Measurements from ENCODE around the gene KBTBD4.

Gene KBTBD4

DNA sequence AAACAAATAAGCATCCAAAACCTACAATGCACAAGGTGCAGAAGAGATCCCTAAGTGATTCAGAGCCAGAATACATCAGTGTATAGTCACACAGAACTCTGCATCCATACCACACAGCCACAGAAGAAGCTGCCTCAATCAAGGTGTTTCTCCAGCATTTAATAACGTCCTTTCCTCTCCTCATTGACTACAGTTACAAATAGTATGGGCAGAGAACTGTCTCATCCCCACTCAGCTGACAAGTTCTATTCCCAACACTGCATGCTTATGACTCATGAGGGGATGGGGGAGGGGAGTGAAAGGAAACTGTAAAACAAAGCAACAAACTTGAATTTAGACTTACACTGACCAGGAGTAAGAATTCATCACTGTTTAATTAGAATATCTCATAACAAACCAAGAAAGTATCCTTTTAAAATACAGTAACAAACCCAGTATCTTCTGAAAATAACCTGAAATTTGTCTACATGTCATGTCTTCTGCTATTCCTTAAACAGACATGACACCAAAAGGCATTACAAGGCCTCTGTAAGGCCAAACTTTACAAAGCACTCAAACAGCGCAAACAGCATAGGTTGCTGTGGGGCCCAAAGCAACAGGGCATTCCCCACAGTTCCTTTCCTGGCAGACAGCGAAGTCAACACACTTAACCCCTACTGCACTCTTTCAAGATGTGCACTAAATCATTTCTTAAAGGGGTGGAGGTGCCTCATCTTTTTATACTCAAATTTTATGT, 55.1 kb downstream of the KBTBD4 start:
- peak in 2 of 4 experiments; percentile 6 to 24 for DNase-seq

All from activated naive CD4-positive, alpha-beta T cell (primary cell).